CD14-positive monocyte (primary cell): ENCODE results near the gene XIRP1. TPM values are rescaled to one million over a fixed set of nuclear protein-coding genes. Genes with fewer than 3 reads are reported as not detected.
A peak's percentile ranks its signal among the peaks of the same experiment; 100 is the strongest.

Source experiments
- DNase-seq, 3 donors: peaks; one replicate each; pipeline ENCODE4 v3.0.0-alpha.2; 2011 to 2022
- H2AFZ ChIP-seq: 2 replicates; pipeline ENCODE4 v1.6.0; 2012; ENCODE audit warnings: mild to moderate bottlenecking, low read depth, low read length, inconsistent platforms; ENCODE audit not compliant: insufficient read depth, poor library complexity, severe bottlenecking
- H3K27ac ChIP-seq, 2 donors: 1 replicate in 1 of 2; 2 replicates in 1 of 2; pipeline ENCODE4 v1.5.1; 2012 to 2013; ENCODE audit warnings: low read length in 2 of 2, control low read depth in 1 of 2, inconsistent platforms in 1 of 2, low read depth in 1 of 2, mild to moderate bottlenecking in 1 of 2
- H3K27me3 ChIP-seq, 2 donors: one replicate each; pipeline versions ENCODE4 v1.6.0 to v1.6.1; 2011 to 2013; ENCODE audit warnings: low read length in 2 of 2; ENCODE audit not compliant: control insufficient read depth in 2 of 2, insufficient read depth in 2 of 2
- H3K36me3 ChIP-seq, 2 donors: replicated peaks in 1 of 2; 1 replicate in 1 of 2; 2 replicates in 1 of 2; pipeline versions ENCODE4 v1.5.1 to v1.6.1; 2012 to 2013; ENCODE audit warnings: low read length in 2 of 2, control low read depth in 1 of 2, inconsistent platforms in 1 of 2, mild to moderate bottlenecking in 1 of 2; ENCODE audit not compliant: insufficient read depth in 2 of 2, control insufficient read depth in 1 of 2
- H3K4me1 ChIP-seq, 2 donors: 1 replicate in 1 of 2; 2 replicates in 1 of 2; pipeline versions ENCODE4 v1.5.1 to v1.6.1; 2012 to 2013; ENCODE audit warnings: low read length in 2 of 2, control low read depth in 1 of 2, inconsistent platforms in 1 of 2, mild to moderate bottlenecking in 1 of 2, moderate library complexity in 1 of 2; ENCODE audit not compliant: insufficient read depth in 2 of 2, control insufficient read depth in 1 of 2
- H3K4me2 ChIP-seq: replicated peaks from 2 replicates; pipeline ENCODE3; 2012; ENCODE audit warnings: low read length, moderate library complexity, mild to moderate bottlenecking; ENCODE audit not compliant: poor library complexity, severe bottlenecking; ENCODE audit errors: extremely low read depth
- H3K4me3 ChIP-seq, 3 experiments: fragments of 200-600 bp in 1 of 3; sonication (generic) in 1 of 3; replicated peaks in 1 of 3; 1 replicate in 2 of 3; 2 replicates in 1 of 3; pipeline ENCODE4 v1.5.1; 2011 to 2013; ENCODE audit warnings: low read length in 3 of 3, mild to moderate bottlenecking in 3 of 3, control low read depth in 2 of 3, low read depth in 2 of 3, inconsistent platforms in 1 of 3, moderate library complexity in 1 of 3
- H3K79me2 ChIP-seq: 2 replicates; pipeline ENCODE4 v1.6.0; 2012; ENCODE audit warnings: mild to moderate bottlenecking, control low read depth, inconsistent platforms, low read length, moderate library complexity; ENCODE audit not compliant: insufficient read depth
- H3K9ac ChIP-seq: 2 replicates; pipeline ENCODE4 v1.6.0; 2017; ENCODE audit warnings: low read length, mild to moderate bottlenecking; ENCODE audit not compliant: insufficient read depth, poor library complexity, severe bottlenecking
- H3K9me3 ChIP-seq, 2 donors: replicated peaks in 1 of 2; 1 replicate in 1 of 2; 2 replicates in 1 of 2; pipeline versions ENCODE4 v1.5.1 to v1.6.1; 2012 to 2013; ENCODE audit warnings: low read length in 2 of 2, control low read depth in 1 of 2; ENCODE audit not compliant: control insufficient read depth in 1 of 2, insufficient read depth in 1 of 2
- H4K20me1 ChIP-seq: 2 replicates; pipeline ENCODE4 v1.6.0; 2012; ENCODE audit warnings: mild to moderate bottlenecking, low read length, control low read depth, moderate library complexity; ENCODE audit not compliant: insufficient read depth
- H3K27ac Mint-ChIP-seq, 7 donors: one replicate each; pipeline ENCODE4 v1.8.0; 2020; ENCODE audit warnings: mild to moderate bottlenecking in 7 of 7, mixed read lengths in 7 of 7, moderate library complexity in 6 of 7, inconsistent platforms in 2 of 7
- H3K27me3 Mint-ChIP-seq, 3 donors: one replicate each; pipeline ENCODE4 v1.8.0; 2021 to 2022; ENCODE audit warnings: low read depth in 3 of 3, mild to moderate bottlenecking in 3 of 3, mixed read lengths in 3 of 3, moderate library complexity in 3 of 3, inconsistent platforms in 1 of 3
- H3K36me3 Mint-ChIP-seq, 2 donors: one replicate each; pipeline ENCODE4 v1.8.0; 2020; ENCODE audit warnings: mixed read lengths in 2 of 2, inconsistent platforms in 1 of 2, mild to moderate bottlenecking in 1 of 2
- H3K4me1 Mint-ChIP-seq: one replicate; pipeline ENCODE4 v1.8.0; 2020; ENCODE audit warnings: mild to moderate bottlenecking, mixed read lengths
- H3K4me3 Mint-ChIP-seq, 2 donors: one replicate each; pipeline ENCODE4 v1.8.0; 2020; ENCODE audit warnings: mild to moderate bottlenecking in 2 of 2, mixed read lengths in 2 of 2, moderate library complexity in 1 of 2
- H3K9me3 Mint-ChIP-seq, 7 donors: one replicate each; pipeline ENCODE4 v1.8.0; 2020 to 2022; ENCODE audit warnings: mixed read lengths in 7 of 7, mild to moderate bottlenecking in 6 of 7, moderate library complexity in 6 of 7, inconsistent platforms in 2 of 7
- CTCF ChIP-seq: fragments of 200-600 bp; IDR thresholded peaks from one replicate; pipeline ENCODE4 v1.8.0; 2022; ENCODE audit warnings: antibody characterized with exemption, mild to moderate bottlenecking
- WGBS: methylation state at CpG from one replicate; pipeline ENCODE4 v1.1.5; 2013; ENCODE audit warnings: missing lambda C conversion rate; ENCODE audit not compliant: insufficient coverage; 5-methylcytosine and 5-hydroxymethylcytosine counted together
- intact Hi-C, 2 donors: fragments of 100-400 bp; cut with micrococcal nuclease; formaldehyde crosslinking; loops; one replicate each; pipeline versions ENCODE4 v1.15.0 to v1.15.1; 2023
- polyA minus RNA-seq: library from RNA; depleted of rRNA, polyadenylated mRNA; stranded (reverse); fragments of >200 nt; gene quantifications from 2 replicates; pipeline ENCODE4 v1.2.3, GENCODE V29; 2012
- polyA plus RNA-seq, 3 donors: library from polyadenylated mRNA; depleted of rRNA in 1 of 3; unstranded in 2 of 3; stranded (reverse) in 1 of 3; fragments of 300-500 nt in 2 of 3; fragments of >200 nt in 1 of 3; fragmentation: Illumina TruSeq in 2 of 3; gene quantifications; 1 replicate in 2 of 3; 2 replicates in 1 of 3; pipeline ENCODE4 v1.2.3, GENCODE V29; 2012 to 2021
- total RNA-seq, 12 experiments: library from RNA in 1 of 12; stranded (reverse) in 1 of 12; fragments of 120-200 nt in 1 of 12; gene quantifications; one replicate each; pipeline ENCODE4 v1.2.4 and lab custom pipeline; 2013 to 2026; ENCODE audit warnings: mixed read lengths in 6 of 12, inconsistent platforms in 1 of 12

The XIRP1 gene
- total RNA-seq (2013), result 0.04 TPM
- polyA plus RNA-seq (not detected), polyA minus RNA-seq (0.14 TPM in 1 of 2 replicates, not detected in the other), total RNA-seq (lab: John Stamatoyannopoulos, UW) (0 to 0.42 (median 0.17) reads per million in 11 experiments)

- Histone ChIP-seq H3K79me2 (no peaks in the 10 kb centered on the region), H3K9ac (no peak within 1 kb of the TSS), H3K9me3 (no peaks in the 10 kb centered on the region), H3K4me3 (no peak within 1 kb of the TSS), H3K36me3 (no peaks in the 10 kb centered on the region), H3K4me2 (no peak within 1 kb of the TSS), H2AFZ (no peak within 1 kb of the TSS), H3K4me1 (no peaks in the 10 kb centered on the region), H3K27ac (no peak within 1 kb of the TSS), H4K20me1 (no peaks in the 10 kb centered on the region), H3K27me3 (no peaks in the 10 kb centered on the region)
- Mint-ChIP-seq H3K27me3 (peaks cover 1 to 7% (median 3%) of the 10 kb centered on the region in 3 donors), H3K9me3 (peaks cover 0 to 3% (median 0%) of the 10 kb centered on the region in 7 donors), H3K27ac (peak within 1 kb of the TSS in 1 of 7 donors; percentile 33), H3K4me3 (no peak within 1 kb of the TSS), H3K4me1 (peaks cover 10% of the 10 kb centered on the region), H3K36me3 (no peaks in the 10 kb centered on the region)
- intact Hi-C loops, result no loop called here
- WGBS, result 84% methylated on average over 9 of the region's 9 CpGs
- no peak for TF ChIP-seq CTCF
- DNase-seq, result peak in 1 of 3 donors; percentile 35
These were observed at the start of gene XIRP1 for GRCh38 chr3:39192490-39193092. Gene XIRP1, minus strand, starts transcription at chr3:39192595. Its CDS starts 3,150 bp downstream, at chr3:39189445.

GRCh38 chr3:39241561-39241960 is 49.2 kb upstream of the XIRP1 start:
- peak overlapping the region; percentile 29 for H3K4me2 ChIP-seq
- H3K9ac ChIP-seq, result no peak overlapping the region
- H3K27me3 Mint-ChIP-seq, result peaks cover 0 to 1% (median 0%) of the 10 kb centered on the region in 3 donors
- H4K20me1 ChIP-seq, result no peaks in the 10 kb centered on the region
- peaks cover 0 to 2% of the 10 kb centered on the region in 2 donors for H3K36me3 Mint-ChIP-seq
- H3K27me3 ChIP-seq, result no peaks in the 10 kb centered on the region
- H3K4me1 ChIP-seq, result peaks cover 55 to 63% of the 10 kb centered on the region in 2 donors
- H3K79me2 ChIP-seq, result no peaks in the 10 kb centered on the region
- peak overlapping the region in 1 of 2 donors; percentile 21 for H3K4me3 Mint-ChIP-seq
- H3K36me3 ChIP-seq, result no peaks in the 10 kb centered on the region
- DNase-seq, result peak; percentile 66 to 81 (median 74)
- H3K27ac ChIP-seq, result peak overlapping the region; percentile 30 to 68
- no peak for TF ChIP-seq CTCF
- peaks cover 78% of the 10 kb centered on the region for H3K4me1 Mint-ChIP-seq
- intact Hi-C loops, result no loop called here
- peak overlapping the region in 1 of 3 experiments; percentile 11 for H3K4me3 ChIP-seq
- peak overlapping the region; percentile 75 to 94 (median 92) for H3K27ac Mint-ChIP-seq
- H3K9me3 Mint-ChIP-seq, result peaks cover 0 to 2% (median 0%) of the 10 kb centered on the region in 7 donors
- H3K9me3 ChIP-seq, result no peaks in the 10 kb centered on the region
- H2AFZ ChIP-seq, result no peak overlapping the region
